GM12874 (cell line): ENCODE results near the gene OCA2.

Experiments
- TF ChIP-seq, protein P1 (sequence below): IDR thresholded peaks from 2 replicates; pipeline ENCODE4 v1.5.1; 2011; ENCODE audit warnings: low read depth, mild to moderate bottlenecking, control low read depth, low read length, moderate library complexity; ENCODE audit not compliant: insufficient read depth

Gene OCA2

DNA sequence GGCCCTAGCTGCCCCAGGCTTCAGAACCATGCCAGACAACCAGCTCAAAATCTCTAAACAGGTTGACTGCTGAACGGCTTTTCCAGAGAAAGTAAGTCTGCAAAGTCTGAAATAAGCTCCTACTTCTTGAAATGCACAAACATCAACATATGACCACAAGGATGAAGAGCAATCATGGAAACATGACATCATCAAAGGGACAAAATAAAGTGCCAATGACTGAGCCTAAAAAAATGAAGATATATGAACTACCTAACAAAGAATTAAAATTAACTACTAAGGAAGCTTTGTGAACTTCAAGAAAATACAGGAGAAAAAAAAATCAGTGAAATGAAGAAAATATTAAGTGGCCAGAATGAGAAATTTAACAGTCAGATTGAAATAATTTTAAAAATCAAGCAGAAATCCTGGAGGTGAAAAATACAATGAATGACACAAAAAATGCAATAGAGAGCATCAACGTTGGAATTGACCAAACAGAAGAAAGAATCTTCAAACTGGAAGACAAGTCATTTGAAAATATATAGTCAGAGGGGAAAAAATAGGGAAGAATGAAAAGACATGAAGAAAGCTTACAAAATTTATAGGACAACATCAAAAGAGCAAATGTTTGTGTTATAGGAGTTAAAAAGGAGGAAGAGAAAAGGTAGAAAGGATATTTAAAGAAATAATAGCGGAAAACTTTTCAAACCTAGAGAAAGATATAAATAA is 364.2 kb downstream of the OCA2 start:
- TF ChIP-seq, protein P1, sequence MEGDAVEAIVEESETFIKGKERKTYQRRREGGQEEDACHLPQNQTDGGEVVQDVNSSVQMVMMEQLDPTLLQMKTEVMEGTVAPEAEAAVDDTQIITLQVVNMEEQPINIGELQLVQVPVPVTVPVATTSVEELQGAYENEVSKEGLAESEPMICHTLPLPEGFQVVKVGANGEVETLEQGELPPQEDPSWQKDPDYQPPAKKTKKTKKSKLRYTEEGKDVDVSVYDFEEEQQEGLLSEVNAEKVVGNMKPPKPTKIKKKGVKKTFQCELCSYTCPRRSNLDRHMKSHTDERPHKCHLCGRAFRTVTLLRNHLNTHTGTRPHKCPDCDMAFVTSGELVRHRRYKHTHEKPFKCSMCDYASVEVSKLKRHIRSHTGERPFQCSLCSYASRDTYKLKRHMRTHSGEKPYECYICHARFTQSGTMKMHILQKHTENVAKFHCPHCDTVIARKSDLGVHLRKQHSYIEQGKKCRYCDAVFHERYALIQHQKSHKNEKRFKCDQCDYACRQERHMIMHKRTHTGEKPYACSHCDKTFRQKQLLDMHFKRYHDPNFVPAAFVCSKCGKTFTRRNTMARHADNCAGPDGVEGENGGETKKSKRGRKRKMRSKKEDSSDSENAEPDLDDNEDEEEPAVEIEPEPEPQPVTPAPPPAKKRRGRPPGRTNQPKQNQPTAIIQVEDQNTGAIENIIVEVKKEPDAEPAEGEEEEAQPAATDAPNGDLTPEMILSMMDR: no peak

DNA sequence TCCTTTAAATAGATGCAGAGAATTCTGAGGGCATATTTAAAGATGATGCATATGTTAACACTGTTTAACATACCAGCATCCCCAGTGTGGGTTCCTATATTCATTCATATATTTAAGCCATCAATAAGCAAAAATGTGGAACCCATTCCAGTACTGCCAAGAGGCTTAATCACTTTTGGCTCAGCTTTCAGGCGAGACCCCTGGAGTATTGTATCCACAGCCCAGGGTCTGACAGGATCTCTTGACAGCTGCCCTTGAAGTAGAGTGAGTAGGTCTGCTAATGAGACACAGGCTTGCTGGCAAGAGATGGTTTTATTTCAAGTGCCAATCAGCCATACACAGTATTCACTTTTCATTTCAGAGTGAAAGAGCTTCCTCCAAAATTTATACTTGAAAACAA is 367.3 kb downstream of the OCA2 start:
- TF ChIP-seq, protein P1: no peak

- TF ChIP-seq, protein P1: no peak
Observed at GRCh38 chr15:27730868-27731267, 368.2 kb downstream of the OCA2 start.

DNA sequence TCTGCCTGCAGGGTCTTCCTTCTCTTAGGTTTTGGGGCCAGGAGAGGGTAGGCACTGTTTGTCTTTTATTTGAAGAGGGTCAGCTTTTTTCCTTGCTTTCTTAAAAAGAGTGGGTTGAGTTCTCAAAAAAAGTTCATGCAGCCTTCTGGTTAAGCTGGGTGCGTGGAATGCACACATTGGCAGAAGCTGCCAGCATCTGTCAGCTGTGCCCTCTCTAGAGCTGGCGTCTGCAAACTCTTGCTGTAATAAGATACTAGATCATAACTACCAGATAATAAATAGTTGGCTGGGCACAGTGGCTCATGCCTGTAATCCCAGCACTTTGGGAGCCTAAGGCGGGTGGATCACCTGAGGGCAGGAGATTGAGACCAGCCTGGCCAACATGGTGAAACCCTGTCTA is 373.4 kb downstream of the OCA2 start:
- TF ChIP-seq, protein P1: no peak

DNA sequence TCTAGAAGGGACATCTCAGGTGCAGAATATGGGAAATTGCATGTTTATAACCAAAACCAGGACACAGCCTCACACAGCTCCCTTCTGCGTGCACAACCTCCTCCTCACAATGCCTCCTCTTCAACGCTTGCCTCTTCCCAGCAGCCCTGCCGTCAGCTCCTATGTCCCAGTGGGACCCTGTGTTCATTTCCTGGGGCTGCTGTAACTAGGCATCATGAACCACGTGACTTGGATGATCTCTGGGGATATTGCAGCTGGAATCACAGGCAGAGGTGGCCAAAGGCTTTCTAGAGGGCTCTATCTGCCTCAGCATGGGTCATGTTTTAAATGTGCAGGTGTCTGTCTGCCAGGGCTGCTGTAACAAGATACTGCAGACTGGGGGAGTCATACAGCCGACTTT is 375.3 kb downstream of the OCA2 start:
- TF ChIP-seq, protein P1: no peak

GRCh38 chr15:27722102-27722501 is 377.0 kb downstream of the OCA2 start:
- TF ChIP-seq, protein P1: no peak

GRCh38 chr15:27714675-27715074 is 384.4 kb downstream of the OCA2 start:
- TF ChIP-seq, protein P1: no peak

DNA sequence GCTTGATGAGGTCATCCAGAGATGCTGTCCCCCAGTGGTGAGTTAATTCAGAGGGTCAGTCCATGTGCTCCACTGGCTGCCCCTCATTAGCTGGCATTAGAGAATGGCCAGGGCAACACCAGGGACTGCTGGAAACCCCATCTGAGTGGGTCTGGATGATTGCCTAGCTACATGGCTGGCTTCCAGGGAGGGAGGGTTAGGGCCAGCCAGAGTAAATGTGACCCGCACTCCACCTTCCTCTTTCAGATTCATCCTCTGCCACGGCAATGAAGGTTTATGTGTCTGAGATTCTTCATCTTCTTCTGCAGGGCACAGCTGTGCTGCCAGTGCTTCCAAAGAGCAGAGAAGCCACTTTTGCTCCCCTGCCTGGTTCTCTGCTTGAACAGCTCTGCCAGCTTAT is 391.9 kb downstream of the OCA2 start:
- TF ChIP-seq, protein P1: no peak
